ENCODE data around the gene OPCML.

Gene OPCML

DNA sequence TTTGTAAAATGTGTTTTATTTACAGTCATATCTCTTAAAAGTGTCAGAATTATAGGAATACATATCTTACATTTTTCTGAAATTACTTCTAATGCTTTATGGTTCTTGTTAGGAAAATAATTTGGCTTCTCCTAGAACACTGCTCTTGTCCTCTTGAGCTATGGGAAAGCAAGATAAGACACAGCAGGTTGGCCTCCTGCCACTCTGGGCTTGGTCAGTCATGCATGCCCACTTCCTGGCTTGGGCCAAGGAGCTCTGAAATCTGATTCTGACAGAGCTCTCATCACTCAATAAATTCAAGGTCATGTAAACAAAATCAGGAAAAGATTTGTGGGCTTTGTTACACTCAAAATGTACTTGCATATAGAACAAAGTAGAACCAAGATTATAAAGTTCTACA, 1036.0 kb downstream of the OPCML start:
- Histone ChIP-seq H3K36me3 (ENCODE audit: control insufficient read depth, insufficient read depth, low read length) (no peaks in the 10 kb centered on the region), H3K9me3 (ENCODE audit: control insufficient read depth, insufficient read depth, low read depth, low read length) (no peaks in the 10 kb centered on the region), H3K27me3 (ENCODE audit: control insufficient read depth, insufficient read depth, low read length) (no peaks in the 10 kb centered on the region), H3K27ac (ENCODE audit: low read depth, low read length) (no peak overlapping the region), H3K4me1 (ENCODE audit: control insufficient read depth, insufficient read depth, low read length) (peaks cover 5% of the 10 kb centered on the region; the same call in 1 of the 2 replicates), H3K9ac (ENCODE audit: low read length) (no peak overlapping the region), H3K4me3 (ENCODE audit: low read depth, low read length) (no peak overlapping the region)

DNA sequence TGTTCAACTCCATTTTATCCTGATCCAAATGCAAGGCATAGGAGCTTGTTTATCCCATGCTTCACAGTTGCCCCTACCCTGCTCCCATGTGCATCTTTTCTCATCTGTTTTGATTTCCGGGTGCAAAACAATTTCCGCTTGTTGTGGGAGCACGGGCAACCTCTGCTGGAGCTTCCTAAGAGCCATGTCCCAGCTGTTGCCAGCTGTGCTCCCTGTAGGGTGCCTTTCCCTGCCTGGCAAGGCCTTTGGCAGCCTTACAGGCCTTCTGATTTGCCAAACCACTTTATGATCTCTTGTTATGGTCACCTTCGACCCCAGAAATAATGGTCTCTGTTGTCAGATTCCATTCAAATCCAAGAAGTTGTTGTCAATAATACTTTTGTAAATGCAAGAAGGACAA, 1038.5 kb downstream of the OPCML start:
- no peaks in the 10 kb centered on the region for H3K9me3 ChIP-seq (ENCODE audit: control insufficient read depth, insufficient read depth, low read depth, low read length)
- H3K4me3 ChIP-seq (ENCODE audit: low read depth, low read length): no peak overlapping the region
- H3K9ac ChIP-seq (ENCODE audit: low read length): no peak overlapping the region
- peaks cover 5% of the 10 kb centered on the region; the same call in 1 of the 2 replicates for H3K4me1 ChIP-seq (ENCODE audit: control insufficient read depth, insufficient read depth, low read length)
- no peaks in the 10 kb centered on the region for H3K36me3 ChIP-seq (ENCODE audit: control insufficient read depth, insufficient read depth, low read length)
- H3K27me3 ChIP-seq (ENCODE audit: control insufficient read depth, insufficient read depth, low read length): no peaks in the 10 kb centered on the region
- H3K27ac ChIP-seq (ENCODE audit: low read depth, low read length): no peak overlapping the region

- no peak overlapping the region for H3K9ac ChIP-seq (ENCODE audit: low read length)
- H3K27ac ChIP-seq (ENCODE audit: low read depth, low read length): no peak overlapping the region
- no peaks in the 10 kb centered on the region for H3K36me3 ChIP-seq (ENCODE audit: control insufficient read depth, insufficient read depth, low read length)
- no peak overlapping the region for H3K4me3 ChIP-seq (ENCODE audit: low read depth, low read length)
- peaks cover 5% of the 10 kb centered on the region; the same call in 1 of the 2 replicates for H3K4me1 ChIP-seq (ENCODE audit: control insufficient read depth, insufficient read depth, low read length)
- H3K9me3 ChIP-seq (ENCODE audit: control insufficient read depth, insufficient read depth, low read depth, low read length): peaks cover 2% of the 10 kb centered on the region
- no peaks in the 10 kb centered on the region for H3K27me3 ChIP-seq (ENCODE audit: control insufficient read depth, insufficient read depth, low read length)
Measured at GRCh38 chr11:132490978-132491377, 1041.3 kb downstream of the OPCML start.

- Histone ChIP-seq H3K4me3 (ENCODE audit: low read depth, low read length) (no peak overlapping the region), H3K9me3 (ENCODE audit: control insufficient read depth, insufficient read depth, low read depth, low read length) (peaks cover 10% of the 10 kb centered on the region), H3K9ac (ENCODE audit: low read length) (no peak overlapping the region)
Measured at GRCh38 chr11:132486060-132486459, 1046.2 kb downstream of the OPCML start.

DNA sequence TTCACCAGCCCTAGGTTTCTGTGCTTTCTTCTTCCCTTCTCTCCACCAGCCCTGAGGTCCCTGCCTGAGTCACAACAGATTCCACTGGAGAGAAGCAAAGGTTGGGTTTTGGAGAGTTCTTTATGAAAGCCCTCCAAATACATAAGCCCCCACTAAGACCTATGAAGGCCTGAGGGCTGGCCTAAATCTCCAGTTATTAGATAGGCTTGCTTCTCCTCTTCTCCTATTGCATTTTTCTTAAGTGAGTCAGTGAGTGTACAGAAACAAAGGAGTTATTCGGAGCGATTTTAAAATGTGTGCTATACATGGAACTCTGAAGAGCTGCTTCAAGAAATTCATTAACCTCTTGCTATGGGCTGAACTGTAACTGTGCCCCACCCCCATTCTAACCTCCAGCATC, 1057.3 kb downstream of the OPCML start:
- Histone ChIP-seq H3K4me1 (ENCODE audit: control insufficient read depth, insufficient read depth, low read length) (no peaks in the 10 kb centered on the region), H3K4me3 (ENCODE audit: low read depth, low read length) (no peak overlapping the region), H3K9ac (ENCODE audit: low read length) (no peak overlapping the region), H3K36me3 (ENCODE audit: control insufficient read depth, insufficient read depth, low read length) (no peaks in the 10 kb centered on the region), H3K9me3 (ENCODE audit: control insufficient read depth, insufficient read depth, low read depth, low read length) (0 out of 2 replicates have a peak, but pooled peaks cover 3% of the 10 kb centered on the region), H3K27ac (ENCODE audit: low read depth, low read length) (no peak overlapping the region), H3K27me3 (ENCODE audit: control insufficient read depth, insufficient read depth, low read length) (no peaks in the 10 kb centered on the region)

More at GRCh38 chr11:132486060-132486459, 1046.2 kb downstream of the OPCML start:
- no peak overlapping the region for H3K27ac ChIP-seq (ENCODE audit: low read depth, low read length)
- H3K27me3 ChIP-seq (ENCODE audit: control insufficient read depth, insufficient read depth, low read length): no peaks in the 10 kb centered on the region
- H3K36me3 ChIP-seq (ENCODE audit: control insufficient read depth, insufficient read depth, low read length): no peaks in the 10 kb centered on the region
- no peaks in the 10 kb centered on the region for H3K4me1 ChIP-seq (ENCODE audit: control insufficient read depth, insufficient read depth, low read length)

GRCh38 chr11:132472411-132473172, 1059.7 kb downstream of the OPCML start:
- Histone ChIP-seq H3K27ac (ENCODE audit: low read depth, low read length) (no peak overlapping the region), H3K4me1 (ENCODE audit: control insufficient read depth, insufficient read depth, low read length) (no peaks in the 10 kb centered on the region), H3K9me3 (ENCODE audit: control insufficient read depth, insufficient read depth, low read depth, low read length) (0 out of 2 replicates have a peak, but pooled peaks cover 3% of the 10 kb centered on the region)

GRCh38 chr11:132471466-132471865, 1060.8 kb downstream of the OPCML start:
- Histone ChIP-seq H3K4me1 (ENCODE audit: control insufficient read depth, insufficient read depth, low read length) (no peaks in the 10 kb centered on the region), H3K27me3 (ENCODE audit: control insufficient read depth, insufficient read depth, low read length) (no peaks in the 10 kb centered on the region), H3K36me3 (ENCODE audit: control insufficient read depth, insufficient read depth, low read length) (no peaks in the 10 kb centered on the region)

More at GRCh38 chr11:132472411-132473172, 1059.7 kb downstream of the OPCML start:
- Histone ChIP-seq H3K36me3 (ENCODE audit: control insufficient read depth, insufficient read depth, low read length) (no peaks in the 10 kb centered on the region), H3K27me3 (ENCODE audit: control insufficient read depth, insufficient read depth, low read length) (no peaks in the 10 kb centered on the region), H3K4me3 (ENCODE audit: low read depth, low read length) (no peak overlapping the region), H3K9ac (ENCODE audit: low read length) (no peak overlapping the region)

GRCh38 chr11:132466983-132467382, 1065.3 kb downstream of the OPCML start:
- H3K36me3 ChIP-seq (ENCODE audit: control insufficient read depth, insufficient read depth, low read length): no peaks in the 10 kb centered on the region
- no peak overlapping the region for H3K4me3 ChIP-seq (ENCODE audit: low read depth, low read length)
- H3K9ac ChIP-seq (ENCODE audit: low read length): no peak overlapping the region
- H3K4me1 ChIP-seq (ENCODE audit: control insufficient read depth, insufficient read depth, low read length): no peaks in the 10 kb centered on the region
- H3K27me3 ChIP-seq (ENCODE audit: control insufficient read depth, insufficient read depth, low read length): no peaks in the 10 kb centered on the region
- H3K9me3 ChIP-seq (ENCODE audit: control insufficient read depth, insufficient read depth, low read depth, low read length): no peaks in the 10 kb centered on the region
- H3K27ac ChIP-seq (ENCODE audit: low read depth, low read length): no peak overlapping the region

More at GRCh38 chr11:132471466-132471865, 1060.8 kb downstream of the OPCML start:
- H3K9ac ChIP-seq (ENCODE audit: low read length): no peak overlapping the region
- H3K9me3 ChIP-seq (ENCODE audit: control insufficient read depth, insufficient read depth, low read depth, low read length): 0 out of 2 replicates have a peak, but pooled peaks cover 3% of the 10 kb centered on the region
- no peak overlapping the region for H3K4me3 ChIP-seq (ENCODE audit: low read depth, low read length)
- H3K27ac ChIP-seq (ENCODE audit: low read depth, low read length): no peak overlapping the region

DNA sequence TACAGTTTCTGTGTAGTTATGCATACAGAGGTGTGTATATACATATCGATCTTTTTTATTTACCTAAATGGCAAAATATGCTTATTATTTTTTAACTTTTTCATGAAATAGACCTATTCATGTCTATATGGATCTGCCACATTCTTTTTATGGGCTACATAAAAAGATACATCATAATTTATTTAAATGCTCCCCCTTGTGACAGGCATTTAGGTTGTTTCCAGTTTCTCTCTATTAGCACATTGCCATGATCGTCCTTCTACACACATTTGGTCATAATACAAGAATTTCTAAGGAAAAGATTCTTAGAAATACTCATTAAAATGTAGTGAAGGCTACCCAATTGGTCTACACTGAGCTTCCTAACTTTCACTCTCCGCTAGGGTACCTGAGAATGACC, 1067.4 kb downstream of the OPCML start:
- Histone ChIP-seq H3K27ac (ENCODE audit: low read depth, low read length) (no peak overlapping the region), H3K9ac (ENCODE audit: low read length) (no peak overlapping the region), H3K36me3 (ENCODE audit: control insufficient read depth, insufficient read depth, low read length) (no peaks in the 10 kb centered on the region), H3K27me3 (ENCODE audit: control insufficient read depth, insufficient read depth, low read length) (no peaks in the 10 kb centered on the region), H3K9me3 (ENCODE audit: control insufficient read depth, insufficient read depth, low read depth, low read length) (no peaks in the 10 kb centered on the region; the same call in 1 of the 2 replicates), H3K4me3 (ENCODE audit: low read depth, low read length) (no peak overlapping the region), H3K4me1 (ENCODE audit: control insufficient read depth, insufficient read depth, low read length) (no peaks in the 10 kb centered on the region)

GRCh38 chr11:132464003-132464342, 1068.3 kb downstream of the OPCML start:
- no peak overlapping the region for H3K9ac ChIP-seq (ENCODE audit: low read length)

GRCh38 chr11:132463295-132464002, 1068.9 kb downstream of the OPCML start:
- Histone ChIP-seq H3K36me3 (ENCODE audit: control insufficient read depth, insufficient read depth, low read length) (no peaks in the 10 kb centered on the region), H3K27ac (ENCODE audit: low read depth, low read length) (no peak overlapping the region), H3K27me3 (ENCODE audit: control insufficient read depth, insufficient read depth, low read length) (no peaks in the 10 kb centered on the region), H3K9me3 (ENCODE audit: control insufficient read depth, insufficient read depth, low read depth, low read length) (no peaks in the 10 kb centered on the region; the same call in 1 of the 2 replicates), H3K9ac (ENCODE audit: low read length) (no peak overlapping the region), H3K4me1 (ENCODE audit: control insufficient read depth, insufficient read depth, low read length) (no peaks in the 10 kb centered on the region), H3K4me3 (ENCODE audit: low read depth, low read length) (no peak overlapping the region)

More at GRCh38 chr11:132464003-132464342, 1068.3 kb downstream of the OPCML start:
- Histone ChIP-seq H3K27me3 (ENCODE audit: control insufficient read depth, insufficient read depth, low read length) (no peaks in the 10 kb centered on the region), H3K36me3 (ENCODE audit: control insufficient read depth, insufficient read depth, low read length) (no peaks in the 10 kb centered on the region), H3K4me3 (ENCODE audit: low read depth, low read length) (no peak overlapping the region), H3K27ac (ENCODE audit: low read depth, low read length) (no peak overlapping the region), H3K9me3 (ENCODE audit: control insufficient read depth, insufficient read depth, low read depth, low read length) (no peaks in the 10 kb centered on the region; the same call in 1 of the 2 replicates), H3K4me1 (ENCODE audit: control insufficient read depth, insufficient read depth, low read length) (no peaks in the 10 kb centered on the region)
